Measurements from ENCODE around the gene FNDC3A. TPM values are rescaled to one million over a fixed set of nuclear protein-coding genes. Genes with fewer than 3 reads are reported as not detected.
"Not testable (repeated sequence)": the region's sequence is repeated elsewhere in the genome, so short reads cannot be mapped to it uniquely, and the experiment has no call there.

Gene FNDC3A
- total and polyA plus RNA-seq, 11 donors, result 10.1 to 38.3 (median 21.9) TPM

DNA sequence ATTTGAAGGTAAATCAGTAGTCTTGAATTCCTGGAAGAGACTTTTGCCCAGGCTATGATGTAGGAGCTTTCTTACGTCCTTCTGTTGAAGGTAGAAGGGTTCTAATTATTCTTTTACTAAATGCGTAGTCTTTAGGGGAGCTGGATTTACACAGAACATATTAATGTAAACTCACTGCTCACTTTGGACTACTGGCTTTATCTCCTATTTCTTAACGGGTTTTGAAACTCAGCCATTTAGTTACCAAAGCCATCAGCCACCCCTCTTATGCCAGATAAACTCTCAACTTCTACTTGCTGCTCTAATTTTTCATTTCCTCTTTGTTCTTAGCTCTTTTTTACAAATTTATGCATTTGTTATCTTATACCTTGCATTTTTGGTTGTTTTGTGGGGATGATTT lies 81.5 kb downstream of the FNDC3A start:
- no peaks in the 10 kb centered on the region for H3K27me3 ChIP-seq
- H3K36me3 ChIP-seq, result no peaks in the 10 kb centered on the region
- H3K4me1 ChIP-seq, result peaks cover 0 to 11% (median 4%) of the 10 kb centered on the region in 12 donors
- TF ChIP-seq, protein P1, sequence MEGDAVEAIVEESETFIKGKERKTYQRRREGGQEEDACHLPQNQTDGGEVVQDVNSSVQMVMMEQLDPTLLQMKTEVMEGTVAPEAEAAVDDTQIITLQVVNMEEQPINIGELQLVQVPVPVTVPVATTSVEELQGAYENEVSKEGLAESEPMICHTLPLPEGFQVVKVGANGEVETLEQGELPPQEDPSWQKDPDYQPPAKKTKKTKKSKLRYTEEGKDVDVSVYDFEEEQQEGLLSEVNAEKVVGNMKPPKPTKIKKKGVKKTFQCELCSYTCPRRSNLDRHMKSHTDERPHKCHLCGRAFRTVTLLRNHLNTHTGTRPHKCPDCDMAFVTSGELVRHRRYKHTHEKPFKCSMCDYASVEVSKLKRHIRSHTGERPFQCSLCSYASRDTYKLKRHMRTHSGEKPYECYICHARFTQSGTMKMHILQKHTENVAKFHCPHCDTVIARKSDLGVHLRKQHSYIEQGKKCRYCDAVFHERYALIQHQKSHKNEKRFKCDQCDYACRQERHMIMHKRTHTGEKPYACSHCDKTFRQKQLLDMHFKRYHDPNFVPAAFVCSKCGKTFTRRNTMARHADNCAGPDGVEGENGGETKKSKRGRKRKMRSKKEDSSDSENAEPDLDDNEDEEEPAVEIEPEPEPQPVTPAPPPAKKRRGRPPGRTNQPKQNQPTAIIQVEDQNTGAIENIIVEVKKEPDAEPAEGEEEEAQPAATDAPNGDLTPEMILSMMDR (IDR thresholded peaks at IDR 0.05), result no peak
- TF ChIP-seq POLR2A (IDR thresholded peaks at IDR 0.05), result no peak
- 65 to 79% (median 73%) methylated on average over 3 of the region's 3 CpGs for WGBS, 4 donors
- no peak for ATAC-seq
- H3K9me3 ChIP-seq, result no peaks in the 10 kb centered on the region
- H3K27ac ChIP-seq, result no peak overlapping the region
- intact Hi-C loops (cut with DNase I), result no loop called here
- DNase-seq, result no peak
- no peak overlapping the region for H3K4me3 ChIP-seq

- no peak for TF ChIP-seq POLR2A (IDR thresholded peaks at IDR 0.05)
- TF ChIP-seq, protein P1 (IDR thresholded peaks at IDR 0.05), result no peak
- H3K36me3 ChIP-seq, result no peaks in the 10 kb centered on the region
- no peaks in the 10 kb centered on the region for H3K27me3 ChIP-seq
- no peaks in the 10 kb centered on the region for H3K9me3 ChIP-seq
- no peak overlapping the region for H3K27ac ChIP-seq
- peaks cover 0 to 17% (median 9%) of the 10 kb centered on the region in 12 donors for H3K4me1 ChIP-seq
- no peak overlapping the region for H3K4me3 ChIP-seq
- intact Hi-C loops (cut with DNase I), result no loop called here
- DNase-seq (no peak), ATAC-seq (no peak)
Observed at GRCh38 chr13:49058761-49059160, 83.0 kb downstream of the FNDC3A start.

- TF ChIP-seq POLR2A (IDR thresholded peaks at IDR 0.05), result no peak
- TF ChIP-seq, protein P1 (IDR thresholded peaks at IDR 0.05), result no peak
- intact Hi-C loops (cut with DNase I), result no loop called here
- WGBS, 4 donors, result 95 to 96% (median 95%) methylated on average over 3 of the region's 3 CpGs
- Histone ChIP-seq H3K27ac (no peak overlapping the region), H3K9me3 (no peaks in the 10 kb centered on the region), H3K36me3 (no peaks in the 10 kb centered on the region), H3K4me3 (no peak overlapping the region), H3K27me3 (no peaks in the 10 kb centered on the region), H3K4me1 (peaks cover 0 to 17% (median 9%) of the 10 kb centered on the region in 12 donors)
- no peak for DNase-seq
- no peak for ATAC-seq
Observed at GRCh38 chr13:49060678-49061387, 85.1 kb downstream of the FNDC3A start.

DNA sequence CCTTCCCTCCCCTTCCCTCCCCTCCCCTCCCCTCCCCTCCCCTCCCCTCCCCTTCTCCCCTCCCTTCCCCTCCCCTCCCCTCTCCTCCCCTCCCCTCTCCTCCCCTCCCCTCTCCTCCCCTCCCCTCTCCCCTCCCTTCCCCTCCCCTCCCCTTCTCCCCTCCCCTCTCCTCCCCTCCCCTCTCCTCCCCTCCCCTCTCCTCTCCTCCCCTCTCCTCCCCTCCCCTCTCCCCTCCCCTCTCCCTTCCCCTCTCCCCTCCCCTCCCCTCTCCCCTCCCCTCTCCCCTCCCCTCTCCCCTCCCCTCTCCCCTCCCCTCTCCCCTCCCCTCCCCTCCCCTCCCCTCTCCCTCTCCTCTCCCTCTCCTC lies 85.7 kb downstream of the FNDC3A start:
- H3K4me3 ChIP-seq; H3K27ac ChIP-seq; H3K27me3 ChIP-seq; H3K36me3 ChIP-seq; ATAC-seq; DNase-seq; intact Hi-C loops (cut with DNase I); H3K9me3 ChIP-seq: not testable (repeated sequence)
- H3K4me1 ChIP-seq, result peaks cover 0 to 17% (median 9%) of the 10 kb centered on the region in 12 donors

Measured in heart left ventricle (tissue), 16 donors.